Astrocyte (in vitro differentiated cells and primary cell): ENCODE data around the gene GTF2H4.

Experiments used
- EZH2 ChIP-seq: IDR thresholded peaks from 2 replicates; pipeline ENCODE4 v1.6.1; 2012; ENCODE audit warnings: mild to moderate bottlenecking, low read length, inconsistent platforms; ENCODE audit not compliant: insufficient read depth
- TF ChIP-seq, protein P1 (sequence below): IDR thresholded peaks from 2 replicates; pipeline ENCODE4 v1.5.1; 2011; ENCODE audit warnings: low read depth, mild to moderate bottlenecking, inconsistent platforms, low read length, moderate library complexity; ENCODE audit not compliant: insufficient read depth

DNA sequence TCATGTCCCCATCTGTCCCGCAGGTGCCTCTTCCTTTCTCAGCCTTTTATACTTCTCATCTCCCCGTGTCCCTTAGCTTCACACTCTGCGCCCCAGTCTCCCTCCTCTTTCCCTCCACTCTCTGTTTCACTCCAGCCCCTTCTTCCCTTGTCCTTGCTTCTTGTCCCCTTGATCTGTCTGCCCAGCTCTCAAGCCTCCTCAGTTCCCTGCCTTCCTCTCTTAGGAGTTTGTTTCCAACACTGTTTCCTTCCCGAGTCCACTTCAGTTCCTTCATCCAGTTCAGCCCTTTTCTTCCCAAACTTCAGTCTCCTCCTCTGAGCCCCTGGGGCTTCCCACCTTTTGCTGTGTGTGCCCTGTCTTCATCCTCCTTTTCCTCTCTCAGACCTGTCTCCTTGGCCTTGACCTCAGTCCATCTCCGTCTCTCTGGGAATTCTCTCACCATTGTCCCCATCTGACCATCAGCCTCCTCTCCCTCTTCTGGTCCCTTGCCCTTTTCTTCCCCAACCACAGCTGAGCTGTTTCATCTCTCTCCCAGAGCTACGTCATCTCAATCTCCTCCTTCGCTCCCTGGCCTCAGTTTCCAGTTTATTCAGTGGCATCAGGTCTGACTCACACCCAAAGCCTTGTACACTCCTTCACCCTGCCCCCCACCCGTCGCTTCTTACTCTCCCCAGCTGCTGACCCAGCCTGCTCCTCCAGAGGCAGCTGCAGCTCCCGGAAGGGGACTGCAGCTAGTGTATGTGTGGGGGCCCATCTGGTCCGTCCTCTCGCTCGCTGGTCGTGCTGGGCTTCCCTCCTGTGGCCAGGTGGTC is 26.4 kb upstream of the GTF2H4 start:
- TF ChIP-seq, protein P1, sequence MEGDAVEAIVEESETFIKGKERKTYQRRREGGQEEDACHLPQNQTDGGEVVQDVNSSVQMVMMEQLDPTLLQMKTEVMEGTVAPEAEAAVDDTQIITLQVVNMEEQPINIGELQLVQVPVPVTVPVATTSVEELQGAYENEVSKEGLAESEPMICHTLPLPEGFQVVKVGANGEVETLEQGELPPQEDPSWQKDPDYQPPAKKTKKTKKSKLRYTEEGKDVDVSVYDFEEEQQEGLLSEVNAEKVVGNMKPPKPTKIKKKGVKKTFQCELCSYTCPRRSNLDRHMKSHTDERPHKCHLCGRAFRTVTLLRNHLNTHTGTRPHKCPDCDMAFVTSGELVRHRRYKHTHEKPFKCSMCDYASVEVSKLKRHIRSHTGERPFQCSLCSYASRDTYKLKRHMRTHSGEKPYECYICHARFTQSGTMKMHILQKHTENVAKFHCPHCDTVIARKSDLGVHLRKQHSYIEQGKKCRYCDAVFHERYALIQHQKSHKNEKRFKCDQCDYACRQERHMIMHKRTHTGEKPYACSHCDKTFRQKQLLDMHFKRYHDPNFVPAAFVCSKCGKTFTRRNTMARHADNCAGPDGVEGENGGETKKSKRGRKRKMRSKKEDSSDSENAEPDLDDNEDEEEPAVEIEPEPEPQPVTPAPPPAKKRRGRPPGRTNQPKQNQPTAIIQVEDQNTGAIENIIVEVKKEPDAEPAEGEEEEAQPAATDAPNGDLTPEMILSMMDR, result no peak
- TF ChIP-seq EZH2, result no peak
